Activated naive CD8-positive, alpha-beta T cell treated with anti-CD3 and anti-CD28 coated beads for 36 hours (primary cell): ENCODE results near the gene CSTPP1. TPM values are rescaled to one million over a fixed set of nuclear protein-coding genes. Genes with fewer than 3 reads are reported as not detected.
"Not testable (repeated sequence)": the region's sequence is repeated elsewhere in the genome, so short reads cannot be mapped to it uniquely, and the experiment has no call there.

Experiments
- DNase-seq: peaks from one replicate; pipeline ENCODE4 v3.0.0; 2021
- H3K27ac Mint-ChIP-seq: one replicate; pipeline ENCODE4 v1.8.0; 2022; ENCODE audit warnings: mild to moderate bottlenecking, moderate library complexity, mixed read lengths
- H3K27me3 Mint-ChIP-seq: one replicate; pipeline ENCODE4 v1.8.0; 2022; ENCODE audit warnings: mild to moderate bottlenecking, mixed read lengths
- H3K36me3 Mint-ChIP-seq: one replicate; pipeline ENCODE4 v1.8.0; 2021; ENCODE audit warnings: mild to moderate bottlenecking, mixed read lengths
- H3K4me1 Mint-ChIP-seq: one replicate; pipeline ENCODE4 v1.8.0; 2021; ENCODE audit warnings: mixed read lengths
- H3K4me3 Mint-ChIP-seq: one replicate; pipeline ENCODE4 v1.8.0; 2022; ENCODE audit warnings: mild to moderate bottlenecking, moderate library complexity, mixed read lengths
- H3K9me3 Mint-ChIP-seq: one replicate; pipeline ENCODE4 v1.8.0; 2022; ENCODE audit warnings: mixed read lengths
- total RNA-seq, 2 experiments: library from RNA; stranded (reverse); gene quantifications; one replicate each; pipeline ENCODE4 v1.2.3, GENCODE V29; 2021

CSTPP1 gene
- total RNA-seq, 2 experiments from 2014 or later, result 13.0 to 15.0 TPM

- H3K27ac Mint-ChIP-seq, result no peak overlapping the region
- no peaks in the 10 kb centered on the region for H3K9me3 Mint-ChIP-seq
- DNase-seq, result peak; percentile 39
- peaks cover 10% of the 10 kb centered on the region for H3K4me1 Mint-ChIP-seq
- peaks cover 50% of the 10 kb centered on the region for H3K27me3 Mint-ChIP-seq
- H3K4me3 Mint-ChIP-seq, result peak overlapping the region; percentile 73
- H3K36me3 Mint-ChIP-seq, result no peaks in the 10 kb centered on the region
Measured at GRCh38 chr11:47186700-47187695, 250.4 kb downstream of the CSTPP1 start.

DNA sequence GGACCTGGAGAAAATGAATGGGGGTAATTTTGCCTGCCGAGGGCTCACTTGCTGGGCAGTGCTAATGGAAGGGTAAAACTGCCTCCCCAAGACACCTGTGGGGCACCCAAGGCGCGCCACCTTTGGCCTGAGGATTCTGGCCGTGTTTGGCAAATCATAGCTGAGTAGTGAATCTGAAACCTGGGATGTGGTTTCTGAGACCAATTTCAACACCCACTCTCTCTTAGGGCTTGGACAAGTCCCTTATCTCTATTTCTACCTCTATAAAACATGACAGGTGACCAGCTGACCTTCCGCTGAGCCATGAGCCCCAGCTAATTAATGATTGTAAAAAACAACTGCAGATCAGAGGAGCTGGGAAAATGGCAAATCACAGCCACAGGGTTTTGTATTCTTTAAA, 251.2 kb downstream of the CSTPP1 start:
- DNase-seq, result no peak
- Mint-ChIP-seq H3K4me3 (peak overlapping the region; percentile 73), H3K9me3 (no peaks in the 10 kb centered on the region), H3K36me3 (no peaks in the 10 kb centered on the region), H3K4me1 (peaks cover 10% of the 10 kb centered on the region), H3K27ac (no peak overlapping the region), H3K27me3 (peaks cover 50% of the 10 kb centered on the region)

- H3K4me3 Mint-ChIP-seq, result no peak overlapping the region
- no peaks in the 10 kb centered on the region for H3K9me3 Mint-ChIP-seq
- peaks cover 10% of the 10 kb centered on the region for H3K4me1 Mint-ChIP-seq
- DNase-seq, result no peak
- H3K27me3 Mint-ChIP-seq, result peaks cover 50% of the 10 kb centered on the region
- no peak overlapping the region for H3K27ac Mint-ChIP-seq
- H3K36me3 Mint-ChIP-seq, result no peaks in the 10 kb centered on the region
Measured at GRCh38 chr11:47188259-47188658, 251.7 kb downstream of the CSTPP1 start.

GRCh38 chr11:47189100-47189834, 252.7 kb downstream of the CSTPP1 start:
- H3K27me3 Mint-ChIP-seq, result peaks cover 41% of the 10 kb centered on the region

GRCh38 chr11:47191137-47191536, 254.6 kb downstream of the CSTPP1 start:
- not testable (repeated sequence) for DNase-seq, H3K4me1 Mint-ChIP-seq, H3K27ac Mint-ChIP-seq, H3K36me3 Mint-ChIP-seq, H3K9me3 Mint-ChIP-seq, H3K4me3 Mint-ChIP-seq
- peaks cover 33% of the 10 kb centered on the region for H3K27me3 Mint-ChIP-seq

More at GRCh38 chr11:47189100-47189834, 252.7 kb downstream of the CSTPP1 start:
- Mint-ChIP-seq H3K36me3 (no peaks in the 10 kb centered on the region), H3K4me3 (no peak overlapping the region), H3K27ac (no peak overlapping the region), H3K4me1 (peaks cover 10% of the 10 kb centered on the region), H3K9me3 (no peaks in the 10 kb centered on the region)
- no peak for DNase-seq

- DNase-seq, result no peak
- H3K27ac Mint-ChIP-seq, result no peak overlapping the region
- H3K36me3 Mint-ChIP-seq, result no peaks in the 10 kb centered on the region
- no peak overlapping the region for H3K4me3 Mint-ChIP-seq
- peaks cover 5% of the 10 kb centered on the region for H3K4me1 Mint-ChIP-seq
- no peaks in the 10 kb centered on the region for H3K9me3 Mint-ChIP-seq
- H3K27me3 Mint-ChIP-seq, result peaks cover 27% of the 10 kb centered on the region
Measured at GRCh38 chr11:47192111-47192510, 255.6 kb downstream of the CSTPP1 start.

- H3K36me3 Mint-ChIP-seq, H3K4me1 Mint-ChIP-seq, DNase-seq, H3K4me3 Mint-ChIP-seq, H3K27me3 Mint-ChIP-seq, H3K27ac Mint-ChIP-seq, H3K9me3 Mint-ChIP-seq: not testable (repeated sequence)
Measured at GRCh38 chr11:47198161-47198560, 261.6 kb downstream of the CSTPP1 start.

DNA sequence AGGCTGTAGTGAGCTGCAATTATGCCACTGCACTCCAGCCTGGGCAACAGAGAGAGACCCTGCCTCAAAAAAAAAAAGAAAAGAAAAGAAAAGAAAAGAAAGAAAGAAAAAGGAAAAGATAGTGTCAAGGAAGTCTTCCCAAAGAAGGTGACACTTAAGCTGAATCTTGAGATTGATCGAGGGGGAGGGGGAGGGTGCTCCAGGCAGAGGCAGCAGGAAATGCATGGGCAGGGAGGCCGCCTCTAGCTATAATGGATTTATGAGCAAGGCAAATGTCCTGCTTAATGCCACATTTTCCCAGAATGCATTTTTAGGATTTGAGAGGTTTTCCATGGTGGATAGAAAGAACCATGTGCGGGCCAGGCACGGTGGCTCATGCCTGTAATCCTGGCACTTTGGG, 264.5 kb downstream of the CSTPP1 start:
- no peak overlapping the region for H3K4me3 Mint-ChIP-seq
- no peaks in the 10 kb centered on the region for H3K4me1 Mint-ChIP-seq
- no peaks in the 10 kb centered on the region for H3K36me3 Mint-ChIP-seq
- DNase-seq, result no peak
- H3K9me3 Mint-ChIP-seq, result no peaks in the 10 kb centered on the region
- no peak overlapping the region for H3K27ac Mint-ChIP-seq
- no peaks in the 10 kb centered on the region for H3K27me3 Mint-ChIP-seq

GRCh38 chr11:47202576-47202975, 266.0 kb downstream of the CSTPP1 start:
- Mint-ChIP-seq H3K27ac (no peak overlapping the region), H3K36me3 (no peaks in the 10 kb centered on the region), H3K9me3 (no peaks in the 10 kb centered on the region), H3K4me1 (no peaks in the 10 kb centered on the region), H3K27me3 (no peaks in the 10 kb centered on the region), H3K4me3 (no peak overlapping the region)
- DNase-seq, result no peak

DNA sequence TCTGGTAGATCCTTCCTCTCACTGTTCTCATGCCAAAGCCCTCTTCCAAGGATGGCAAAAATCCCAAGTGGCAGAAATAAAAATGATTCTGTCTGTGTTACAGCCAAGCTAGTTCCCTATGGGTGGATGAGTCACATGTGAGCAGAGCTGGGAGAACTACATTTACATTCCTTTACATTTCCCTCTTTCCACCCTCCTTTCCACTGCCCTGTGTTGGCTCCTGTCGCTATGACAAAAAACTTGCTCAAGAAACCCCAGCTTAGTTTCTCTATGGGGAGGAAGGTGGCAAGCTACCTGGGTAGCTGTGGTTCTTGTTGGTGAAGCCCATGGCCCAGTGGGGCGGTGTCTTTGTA, 268.1 kb downstream of the CSTPP1 start:
- H3K4me3 Mint-ChIP-seq, result no peak overlapping the region
- DNase-seq, result no peak
- no peaks in the 10 kb centered on the region for H3K4me1 Mint-ChIP-seq
- H3K36me3 Mint-ChIP-seq, result no peaks in the 10 kb centered on the region
- H3K9me3 Mint-ChIP-seq, result no peaks in the 10 kb centered on the region
- H3K27me3 Mint-ChIP-seq, result no peaks in the 10 kb centered on the region
- no peak overlapping the region for H3K27ac Mint-ChIP-seq

DNA sequence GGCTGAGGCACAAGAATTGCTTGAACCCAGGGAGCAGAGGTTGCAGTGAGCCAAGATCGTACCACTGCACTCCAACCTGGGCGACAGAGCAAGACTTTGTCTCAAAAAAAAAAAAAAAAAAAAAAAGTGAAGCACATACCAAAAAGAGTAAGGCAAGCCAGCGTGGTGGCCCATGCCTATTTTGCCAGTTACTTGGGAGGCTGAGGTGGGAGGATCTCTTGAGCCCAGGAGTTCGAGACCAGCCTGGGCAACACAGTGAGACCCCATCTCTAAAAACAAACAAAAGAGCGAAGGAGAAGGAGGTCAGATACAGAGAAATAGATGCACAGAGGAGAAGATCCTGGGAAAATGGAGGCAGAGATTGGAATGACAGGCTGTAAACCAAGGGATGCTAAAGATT, 270.0 kb downstream of the CSTPP1 start:
- DNase-seq, H3K27ac Mint-ChIP-seq, H3K4me3 Mint-ChIP-seq, H3K27me3 Mint-ChIP-seq, H3K4me1 Mint-ChIP-seq, H3K36me3 Mint-ChIP-seq, H3K9me3 Mint-ChIP-seq: not testable (repeated sequence)

DNA sequence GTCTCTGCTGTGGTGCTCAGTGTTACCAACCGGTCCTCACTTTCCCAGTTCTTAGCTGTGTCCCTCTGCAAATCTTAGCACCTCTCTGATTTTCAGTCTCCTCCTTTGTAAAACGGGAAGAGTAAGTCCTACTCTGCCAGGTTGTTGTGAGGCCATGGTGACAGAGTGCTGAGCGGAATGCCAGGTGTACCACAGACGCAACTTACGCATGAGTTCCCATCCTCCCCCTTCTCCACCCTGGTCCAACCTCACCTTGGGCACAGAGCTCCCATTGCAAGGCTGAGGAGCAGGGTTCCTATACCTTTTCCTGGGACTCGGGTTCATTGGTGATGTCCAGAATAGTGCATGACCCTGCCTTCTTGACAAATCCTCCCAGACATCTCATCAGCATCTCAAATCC, 270.9 kb downstream of the CSTPP1 start:
- no peaks in the 10 kb centered on the region for H3K4me1 Mint-ChIP-seq
- no peak overlapping the region for H3K4me3 Mint-ChIP-seq
- H3K36me3 Mint-ChIP-seq, result no peaks in the 10 kb centered on the region
- no peak overlapping the region for H3K27ac Mint-ChIP-seq
- no peak for DNase-seq
- no peaks in the 10 kb centered on the region for H3K27me3 Mint-ChIP-seq
- H3K9me3 Mint-ChIP-seq, result no peaks in the 10 kb centered on the region

GRCh38 chr11:47208008-47208552, 271.5 kb downstream of the CSTPP1 start:
- not testable (repeated sequence) for H3K27me3 Mint-ChIP-seq, H3K27ac Mint-ChIP-seq, H3K9me3 Mint-ChIP-seq

DNA sequence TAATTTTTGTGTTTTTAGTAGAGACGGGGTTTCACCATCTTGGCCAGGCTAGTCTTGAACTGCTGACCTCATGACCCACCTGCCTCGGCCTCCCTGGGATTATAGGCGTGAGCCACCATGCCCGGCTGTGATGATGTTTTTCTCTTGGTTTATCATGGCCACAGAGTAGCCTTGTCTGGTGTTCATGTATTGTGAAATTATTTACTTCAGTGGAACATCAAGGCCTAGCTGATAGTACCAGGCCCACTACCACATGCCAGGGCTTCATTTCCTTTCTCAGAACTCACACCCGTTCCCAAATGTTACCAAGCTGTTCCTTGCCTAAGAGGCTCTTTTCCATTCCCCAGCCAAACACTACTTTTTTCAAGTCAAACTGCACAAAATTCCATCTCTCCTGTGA, 272.1 kb downstream of the CSTPP1 start:
- no peak for DNase-seq
- Mint-ChIP-seq H3K27me3 (no peaks in the 10 kb centered on the region), H3K4me1 (no peaks in the 10 kb centered on the region), H3K27ac (no peak overlapping the region), H3K9me3 (no peaks in the 10 kb centered on the region), H3K36me3 (no peaks in the 10 kb centered on the region), H3K4me3 (no peak overlapping the region)

More at GRCh38 chr11:47208008-47208552, 271.5 kb downstream of the CSTPP1 start:
- not testable (repeated sequence) for H3K4me1 Mint-ChIP-seq, H3K4me3 Mint-ChIP-seq, DNase-seq, H3K36me3 Mint-ChIP-seq
